GM23248 (cell line): Measurements from ENCODE around the gene ARHGEF4. TPM values are rescaled to one million over a fixed set of nuclear protein-coding genes. Genes with fewer than 3 reads are reported as not detected.

Experiments
- DNase-seq: peaks from one replicate; pipeline ENCODE4 v3.0.0-alpha.2; 2015
- H2AFZ ChIP-seq: fragments of 200-600 bp; sonication (generic); 2 replicates; pipeline ENCODE4 v1.6.1; 2016; ENCODE audit warnings: antibody characterized with exemption
- H3F3A ChIP-seq: fragments of 200-600 bp; sonication (generic); 2 replicates; pipeline ENCODE4 v1.6.1; 2016; ENCODE audit warnings: mild to moderate bottlenecking, antibody characterized with exemption, mixed run types; ENCODE audit not compliant: insufficient read depth
- H3K27ac ChIP-seq: fragments of 200-600 bp; sonication (generic); 2 replicates; pipeline ENCODE4 v1.5.1; 2016; ENCODE audit warnings: mild to moderate bottlenecking
- H3K27me3 ChIP-seq: fragments of 200-600 bp; sonication (generic); replicated peaks from 2 replicates; pipeline ENCODE4 v1.6.1; 2016; ENCODE audit warnings: mild to moderate bottlenecking; ENCODE audit not compliant: insufficient read depth
- H3K36me3 ChIP-seq: fragments of 200-600 bp; sonication (generic); 2 replicates; pipeline ENCODE4 v1.6.1; 2016; ENCODE audit warnings: low read depth, mild to moderate bottlenecking
- H3K4me1 ChIP-seq: fragments of 200-600 bp; sonication (generic); 2 replicates; pipeline ENCODE4 v1.6.1; 2016; ENCODE audit warnings: mild to moderate bottlenecking; ENCODE audit not compliant: insufficient read depth
- H3K4me2 ChIP-seq: fragments of 200-600 bp; sonication (generic); one replicate; pipeline ENCODE4 v1.6.1; 2016; ENCODE audit warnings: mild to moderate bottlenecking; ENCODE audit not compliant: unreplicated experiment
- H3K4me3 ChIP-seq: fragments of 200-600 bp; sonication (generic); 2 replicates; pipeline ENCODE4 v1.5.1; 2016; ENCODE audit warnings: mild to moderate bottlenecking
- H3K79me2 ChIP-seq: fragments of 200-600 bp; sonication (generic); 2 replicates; pipeline ENCODE4 v1.6.1; 2016; ENCODE audit warnings: mild to moderate bottlenecking; ENCODE audit not compliant: insufficient read depth
- H3K9ac ChIP-seq: fragments of 200-600 bp; sonication (generic); 2 replicates; pipeline ENCODE4 v1.6.1; 2016; ENCODE audit warnings: mild to moderate bottlenecking
- H3K9me2 ChIP-seq: fragments of 200-600 bp; sonication (generic); 2 replicates; pipeline ENCODE4 v1.6.1; 2016; ENCODE audit warnings: mixed run types, mild to moderate bottlenecking, moderate library complexity; ENCODE audit not compliant: insufficient read depth
- H3K9me3 ChIP-seq: fragments of 200-600 bp; sonication (generic); one replicate; pipeline ENCODE4 v1.6.1; 2017; ENCODE audit warnings: low read depth
- H4K20me1 ChIP-seq: fragments of 200-600 bp; sonication (generic); 2 replicates; pipeline ENCODE4 v1.6.0; 2016; ENCODE audit not compliant: insufficient read depth
- EZH2 ChIP-seq: fragments of 200-600 bp; sonication (generic); IDR thresholded peaks from 2 replicates; pipeline ENCODE4 v1.6.1; 2018; ENCODE audit warnings: antibody characterized with exemption, mild to moderate bottlenecking; ENCODE audit not compliant: insufficient read depth, poor library complexity, severe bottlenecking
- EZH2phosphoT487 ChIP-seq: fragments of 200-600 bp; sonication (generic); IDR thresholded peaks from 2 replicates; pipeline ENCODE4 v1.6.1; 2018; ENCODE audit warnings: antibody characterized with exemption, moderate library complexity, mild to moderate bottlenecking, low read depth; ENCODE audit not compliant: insufficient read depth
- WGBS, 2 experiments: methylation state at CpG; one replicate each; pipeline ENCODE4 v1.1.6; 2015 to 2017; ENCODE audit warnings: low lambda C conversion rate in 2 of 2, low coverage in 1 of 2; ENCODE audit errors: missing lambda C conversion rate in 2 of 2; 5-methylcytosine and 5-hydroxymethylcytosine counted together
- in situ Hi-C: fragments of 300-500 bp; cut with MboI; formaldehyde crosslinking; loops from 2 replicates; pipeline ENCODE4 v1.15.0; 2020
- polyA plus RNA-seq: library from polyadenylated mRNA; unstranded; fragments of >200 nt; fragmentation: Nextera tagmentation; extraction: Ambion mirVana; gene quantifications from 2 replicates; pipeline ENCODE4 v1.2.1, GENCODE V29; 2016
- total RNA-seq: library from RNA; depleted of rRNA; stranded (reverse); fragments of >200 nt; shearing (Covaris generic); gene quantifications from 2 replicates; pipeline ENCODE4 v1.2.3, GENCODE V29; 2014

ARHGEF4 gene
- total and polyA plus RNA-seq, 2 experiments from 2014 or later: 7.4 to 26.0 TPM

DNA sequence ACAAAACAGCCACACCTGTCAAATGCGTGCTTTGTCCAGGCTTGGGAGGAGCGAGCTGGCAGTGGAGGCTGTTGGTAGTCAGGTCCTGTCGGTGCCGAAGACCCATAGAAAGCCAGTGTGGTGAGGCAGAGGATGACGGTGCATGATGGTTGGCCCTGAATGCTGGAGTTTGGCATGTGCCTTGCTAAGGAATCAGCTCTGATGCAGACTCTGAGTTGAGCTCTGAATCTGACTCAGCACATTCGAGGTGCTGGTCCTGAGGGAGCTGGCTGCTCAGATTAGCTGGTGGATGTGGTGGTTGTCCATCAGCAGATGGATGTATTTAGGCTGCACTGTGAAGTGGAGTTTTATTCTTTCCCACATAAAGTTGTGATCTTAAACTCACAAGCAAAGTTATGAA, 111.3 kb downstream of the ARHGEF4 start:
- no peak overlapping the region for H3K27ac ChIP-seq
- no peak for DNase-seq
- no peaks in the 10 kb centered on the region for H3K36me3 ChIP-seq
- H3K27me3 ChIP-seq: no peaks in the 10 kb centered on the region
- 29 to 33% methylated on average over 6 of the region's 6 CpGs for WGBS, 2 experiments
- no peaks in the 10 kb centered on the region for H3K9me2 ChIP-seq
- H2AFZ ChIP-seq: no peak overlapping the region
- H3K4me3 ChIP-seq: no peak overlapping the region
- no peaks in the 10 kb centered on the region for H3K79me2 ChIP-seq
- no peaks in the 10 kb centered on the region for H3K4me1 ChIP-seq
- TF ChIP-seq EZH2phosphoT487: no peak
- H3K9me3 ChIP-seq: no peaks in the 10 kb centered on the region
- H3F3A ChIP-seq: no peaks in the 10 kb centered on the region
- in situ Hi-C loops: no loop called here
- H3K4me2 ChIP-seq: no peak overlapping the region
- no peak overlapping the region for H3K9ac ChIP-seq
- no peaks in the 10 kb centered on the region for H4K20me1 ChIP-seq

DNA sequence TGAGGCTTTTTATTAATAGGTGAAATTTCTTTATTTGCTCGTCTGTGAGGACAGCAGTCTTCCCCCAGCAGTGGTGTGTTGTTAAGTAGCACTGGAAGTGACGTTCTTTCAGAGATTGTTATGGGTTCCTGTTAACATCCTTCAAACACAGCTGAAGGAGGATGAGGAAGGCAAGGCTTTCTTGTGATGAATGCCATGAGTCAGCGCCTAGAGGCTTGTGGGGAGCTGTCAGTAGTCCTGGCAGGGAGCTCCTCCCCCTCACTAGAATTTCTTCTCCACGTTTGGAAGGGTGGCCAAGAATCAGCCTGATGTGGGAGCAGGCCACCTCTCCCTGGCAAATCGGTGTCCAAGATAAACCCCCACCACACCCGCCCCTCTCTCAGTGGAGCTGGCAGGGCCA, 113.2 kb downstream of the ARHGEF4 start:
- Histone ChIP-seq H3K9me2 (no peaks in the 10 kb centered on the region), H3K27me3 (no peaks in the 10 kb centered on the region), H4K20me1 (no peaks in the 10 kb centered on the region), H3K4me2 (no peak overlapping the region), H3K36me3 (no peaks in the 10 kb centered on the region), H2AFZ (no peak overlapping the region), H3K4me1 (no peaks in the 10 kb centered on the region), H3F3A (no peaks in the 10 kb centered on the region), H3K79me2 (no peaks in the 10 kb centered on the region), H3K9me3 (no peaks in the 10 kb centered on the region), H3K27ac (no peak overlapping the region), H3K4me3 (no peak overlapping the region), H3K9ac (no peak overlapping the region)
- WGBS, 2 experiments: 11 to 14% methylated on average over 6 of the region's 6 CpGs
- in situ Hi-C loops: no loop called here
- DNase-seq: no peak
- TF ChIP-seq EZH2 (no peak), EZH2phosphoT487 (no peak)

DNA sequence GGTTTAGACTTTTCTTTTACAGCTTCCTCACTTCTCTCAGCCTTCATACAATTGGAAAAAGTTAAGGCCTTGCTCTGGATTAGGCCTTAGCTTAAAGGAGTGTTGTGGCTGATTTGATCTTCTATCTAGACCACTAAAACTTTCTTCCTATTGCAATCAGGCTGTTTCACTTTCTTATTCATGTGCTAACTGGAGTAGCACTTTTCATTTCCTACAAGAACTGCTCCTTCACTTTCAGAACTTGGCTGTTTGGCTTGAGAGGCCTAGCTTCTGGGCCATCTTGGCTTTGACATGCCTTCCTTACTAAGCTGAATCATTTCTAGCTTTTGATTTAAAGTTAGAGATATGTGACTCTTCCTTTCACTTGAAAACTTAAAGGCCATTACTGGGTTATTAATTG, 114.3 kb downstream of the ARHGEF4 start:
- H3K4me1 ChIP-seq: no peaks in the 10 kb centered on the region
- no peak overlapping the region for H3K9ac ChIP-seq
- no peaks in the 10 kb centered on the region for H3F3A ChIP-seq
- no peak overlapping the region for H2AFZ ChIP-seq
- no peaks in the 10 kb centered on the region for H3K9me2 ChIP-seq
- H3K9me3 ChIP-seq: no peaks in the 10 kb centered on the region
- H3K79me2 ChIP-seq: no peaks in the 10 kb centered on the region
- no peak overlapping the region for H3K27ac ChIP-seq
- H3K27me3 ChIP-seq: no peaks in the 10 kb centered on the region
- DNase-seq: no peak
- no peaks in the 10 kb centered on the region for H4K20me1 ChIP-seq
- no peak overlapping the region for H3K4me2 ChIP-seq
- H3K36me3 ChIP-seq: no peaks in the 10 kb centered on the region
- TF ChIP-seq EZH2 (no peak), EZH2phosphoT487 (no peak)
- H3K4me3 ChIP-seq: no peak overlapping the region
- in situ Hi-C loops: no loop called here

DNA sequence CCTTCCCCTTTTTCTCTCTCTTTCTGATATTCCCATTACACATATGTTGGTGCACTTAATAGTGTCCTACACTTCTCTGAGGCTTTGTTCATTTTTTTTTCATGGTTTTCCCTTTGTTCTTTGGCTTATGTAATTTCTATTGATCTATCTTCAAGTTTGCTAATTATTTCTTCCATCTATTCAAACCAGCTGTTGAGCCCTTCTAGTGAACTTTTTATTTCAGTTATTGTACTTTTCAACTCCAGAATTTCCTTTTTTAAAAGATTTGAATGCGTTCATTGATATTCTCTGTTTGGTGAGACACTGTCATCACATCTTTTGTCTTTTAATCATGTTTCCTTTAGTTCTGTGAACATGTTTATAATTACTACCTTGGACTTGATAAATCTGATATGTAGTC, 118.2 kb downstream of the ARHGEF4 start:
- H3K4me3 ChIP-seq: no peak overlapping the region
- H3K9ac ChIP-seq: no peak overlapping the region
- H3K4me1 ChIP-seq: no peaks in the 10 kb centered on the region
- H4K20me1 ChIP-seq: no peaks in the 10 kb centered on the region
- H2AFZ ChIP-seq: no peak overlapping the region
- in situ Hi-C loops: no loop called here
- no peak for DNase-seq
- no peaks in the 10 kb centered on the region for H3K9me2 ChIP-seq
- H3K36me3 ChIP-seq: no peaks in the 10 kb centered on the region
- H3K4me2 ChIP-seq: no peak overlapping the region
- WGBS, 2 experiments: 26 to 37% methylated on average over 1 of the region's 1 CpG
- no peak for TF ChIP-seq EZH2phosphoT487
- TF ChIP-seq EZH2: no peak
- no peaks in the 10 kb centered on the region; the same call in 1 of the 2 replicates for H3K27me3 ChIP-seq
- no peak overlapping the region for H3K27ac ChIP-seq
- no peaks in the 10 kb centered on the region for H3K79me2 ChIP-seq
- H3F3A ChIP-seq: no peaks in the 10 kb centered on the region
- H3K9me3 ChIP-seq: no peaks in the 10 kb centered on the region

DNA sequence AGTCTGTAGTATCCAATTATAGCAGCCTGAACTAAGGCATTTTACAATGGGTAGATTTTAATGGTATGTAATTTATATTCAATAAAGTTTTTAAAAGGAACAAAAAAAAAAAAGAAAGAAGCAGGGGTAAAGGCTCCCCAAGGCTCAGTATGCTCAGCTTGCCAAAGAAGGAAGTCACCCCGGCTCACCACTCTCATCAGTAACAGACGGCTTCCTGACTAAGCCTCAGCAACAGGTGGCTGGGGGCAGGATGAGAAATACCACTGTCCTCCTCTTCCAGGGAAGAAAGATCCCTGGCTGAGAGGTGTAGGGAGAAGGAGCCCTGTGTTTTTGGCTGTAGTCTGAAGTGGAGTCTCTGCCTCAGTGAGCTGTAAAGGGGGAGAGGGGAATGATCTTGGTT, 121.2 kb downstream of the ARHGEF4 start:
- 17 to 24% methylated on average over 2 of the region's 2 CpGs for WGBS, 2 experiments
- Histone ChIP-seq H3K36me3 (no peaks in the 10 kb centered on the region), H3F3A (no peaks in the 10 kb centered on the region), H3K9me2 (no peaks in the 10 kb centered on the region), H3K79me2 (no peaks in the 10 kb centered on the region), H3K9me3 (no peaks in the 10 kb centered on the region), H3K4me3 (no peak overlapping the region), H3K27ac (no peak overlapping the region), H3K4me1 (no peaks in the 10 kb centered on the region), H3K27me3 (peaks cover 2% of the 10 kb centered on the region), H4K20me1 (no peaks in the 10 kb centered on the region), H3K4me2 (no peak overlapping the region), H3K9ac (no peak overlapping the region), H2AFZ (no peak overlapping the region)
- TF ChIP-seq EZH2phosphoT487 (no peak), EZH2 (no peak)
- no peak for DNase-seq
- in situ Hi-C loops: no loop called here
